Measurements from ENCODE around the gene FRK.
"Not testable (repeated sequence)": the region's sequence is repeated elsewhere in the genome, so short reads cannot be mapped to it uniquely, and the experiment has no call there.

The FRK gene

DNA sequence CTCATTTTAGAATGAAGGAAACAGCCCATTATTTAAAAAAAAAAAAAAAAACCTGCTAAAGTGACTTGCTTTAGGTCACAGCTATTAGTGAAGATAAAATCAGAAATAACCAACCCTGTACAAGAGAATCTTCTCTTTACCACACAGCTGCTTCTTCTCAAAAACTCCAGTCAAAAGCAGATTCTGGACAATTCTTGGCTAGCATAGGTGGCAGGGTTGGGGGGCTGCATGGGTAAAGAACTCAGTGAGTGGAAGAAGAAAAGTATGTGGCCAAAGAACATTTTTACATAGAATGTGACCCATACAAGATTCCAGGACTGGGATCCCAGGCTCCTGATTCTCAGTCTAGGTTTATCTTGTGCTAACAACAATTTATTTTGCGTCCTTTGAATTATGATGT, 9.4 kb upstream of the FRK start:
- no peaks in the 10 kb centered on the region for H3K36me3 Mint-ChIP-seq (ENCODE audit: insufficient read depth)
- H3K4me3 Mint-ChIP-seq = no peak overlapping the region
- DNase-seq = no peak
- no peaks in the 10 kb centered on the region for H3K9me3 Mint-ChIP-seq
- no peak overlapping the region for H3K27ac Mint-ChIP-seq
- no peak for ATAC-seq (replicated peaks)
- no peaks in the 10 kb centered on the region for H3K4me1 Mint-ChIP-seq (ENCODE audit: low read depth in 2 of 2)
- peaks cover 0 to 7% of the 10 kb centered on the region in 2 donors for H3K27me3 Mint-ChIP-seq

GRCh38 chr6:116066789-116067188, 6.1 kb upstream of the FRK start:
- Mint-ChIP-seq H3K27me3 (peaks cover under 1 to 7% of the 10 kb centered on the region in 2 donors), H3K36me3 (ENCODE audit: insufficient read depth) (no peaks in the 10 kb centered on the region), H3K27ac (no peak overlapping the region), H3K4me3 (no peak overlapping the region), H3K4me1 (ENCODE audit: low read depth in 2 of 2) (no peaks in the 10 kb centered on the region), H3K9me3 (no peaks in the 10 kb centered on the region)
- DNase-seq (no peak), ATAC-seq (replicated peaks) (no peak)

- Mint-ChIP-seq H3K27me3 (peaks cover 7 to 14% of the 10 kb centered on the region in 2 donors), H3K9me3 (no peaks in the 10 kb centered on the region), H3K36me3 (ENCODE audit: insufficient read depth) (no peaks in the 10 kb centered on the region), H3K27ac (no peak overlapping the region), H3K4me1 (ENCODE audit: low read depth in 2 of 2) (no peaks in the 10 kb centered on the region), H3K4me3 (no peak overlapping the region)
- ATAC-seq (replicated peaks) (no peak), DNase-seq (no peak)
Measured at GRCh38 chr6:116064666-116065065, 4.0 kb upstream of the FRK start.

- Mint-ChIP-seq H3K4me3 (no peak overlapping the region), H3K9me3 (no peaks in the 10 kb centered on the region), H3K27me3 (peaks cover 7 to 17% of the 10 kb centered on the region in 2 donors), H3K27ac (no peak overlapping the region), H3K36me3 (ENCODE audit: insufficient read depth) (no peaks in the 10 kb centered on the region), H3K4me1 (ENCODE audit: low read depth in 2 of 2) (no peaks in the 10 kb centered on the region)
- DNase-seq (no peak), ATAC-seq (replicated peaks) (no peak)
Measured at GRCh38 chr6:116062496-116062895, 1.8 kb upstream of the FRK start.

- ATAC-seq (replicated peaks) (no peak), DNase-seq (no peak)
- Mint-ChIP-seq H3K27me3 (peaks cover 0 to 20% of the 10 kb centered on the region in 2 donors), H3K9me3 (no peaks in the 10 kb centered on the region), H3K4me1 (ENCODE audit: low read depth in 2 of 2) (no peaks in the 10 kb centered on the region), H3K36me3 (ENCODE audit: insufficient read depth) (no peaks in the 10 kb centered on the region), H3K27ac (no peak overlapping the region), H3K4me3 (no peak overlapping the region)
Measured at GRCh38 chr6:116059713-116060571, 749 bp downstream of the FRK start.

DNA sequence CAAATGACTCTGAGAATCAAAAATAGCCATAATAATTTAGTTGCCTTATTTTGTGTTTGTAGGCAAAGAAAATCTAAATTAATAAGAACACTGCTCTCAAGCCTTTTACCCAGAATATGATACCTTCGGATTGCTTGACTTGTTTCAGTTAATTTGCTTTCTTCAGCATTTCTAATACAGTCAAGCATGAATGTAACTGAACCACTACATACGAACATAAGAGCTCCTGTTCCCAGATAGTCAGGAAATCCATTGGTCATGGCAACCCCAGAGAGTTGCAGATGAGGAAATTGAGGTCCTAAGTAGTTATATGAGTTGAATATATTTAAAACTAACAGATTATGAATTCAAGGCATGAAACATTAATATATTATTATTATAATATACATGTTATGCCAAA, 2.9 kb downstream of the FRK start:
- H3K4me3 Mint-ChIP-seq = no peak overlapping the region
- no peaks in the 10 kb centered on the region for H3K4me1 Mint-ChIP-seq (ENCODE audit: low read depth in 2 of 2)
- H3K36me3 Mint-ChIP-seq (ENCODE audit: insufficient read depth) = no peaks in the 10 kb centered on the region
- no peaks in the 10 kb centered on the region for H3K9me3 Mint-ChIP-seq
- peaks cover 0 to 20% of the 10 kb centered on the region in 2 donors for H3K27me3 Mint-ChIP-seq
- ATAC-seq (replicated peaks) = no peak
- DNase-seq = no peak
- H3K27ac Mint-ChIP-seq = no peak overlapping the region

GRCh38 chr6:116055513-116055912, 5.2 kb downstream of the FRK start:
- Mint-ChIP-seq H3K27ac (no peak overlapping the region), H3K9me3 (no peaks in the 10 kb centered on the region), H3K36me3 (ENCODE audit: insufficient read depth) (no peaks in the 10 kb centered on the region), H3K27me3 (peaks cover 4 to 17% of the 10 kb centered on the region in 2 donors), H3K4me3 (no peak overlapping the region), H3K4me1 (ENCODE audit: low read depth in 2 of 2) (no peaks in the 10 kb centered on the region)
- no peak for DNase-seq
- no peak for ATAC-seq (replicated peaks)

GRCh38 chr6:116051244-116051643, 9.4 kb downstream of the FRK start:
- H3K36me3 Mint-ChIP-seq (ENCODE audit: insufficient read depth) = no peaks in the 10 kb centered on the region
- DNase-seq (no peak), ATAC-seq (replicated peaks) (no peak)
- no peaks in the 10 kb centered on the region for H3K4me1 Mint-ChIP-seq (ENCODE audit: low read depth in 2 of 2)
- peaks cover 19 to 23% of the 10 kb centered on the region in 2 donors for H3K27me3 Mint-ChIP-seq
- H3K9me3 Mint-ChIP-seq = no peaks in the 10 kb centered on the region
- no peak overlapping the region for H3K27ac Mint-ChIP-seq
- no peak overlapping the region for H3K4me3 Mint-ChIP-seq

- DNase-seq = no peak
- Mint-ChIP-seq H3K4me3 (no peak overlapping the region), H3K4me1 (ENCODE audit: low read depth in 2 of 2) (no peaks in the 10 kb centered on the region), H3K27ac (no peak overlapping the region), H3K27me3 (peaks cover 19 to 23% of the 10 kb centered on the region in 2 donors), H3K36me3 (ENCODE audit: insufficient read depth) (no peaks in the 10 kb centered on the region), H3K9me3 (no peaks in the 10 kb centered on the region)
- no peak for ATAC-seq (replicated peaks)
Measured at GRCh38 chr6:116050737-116051136, 10.0 kb downstream of the FRK start.

DNA sequence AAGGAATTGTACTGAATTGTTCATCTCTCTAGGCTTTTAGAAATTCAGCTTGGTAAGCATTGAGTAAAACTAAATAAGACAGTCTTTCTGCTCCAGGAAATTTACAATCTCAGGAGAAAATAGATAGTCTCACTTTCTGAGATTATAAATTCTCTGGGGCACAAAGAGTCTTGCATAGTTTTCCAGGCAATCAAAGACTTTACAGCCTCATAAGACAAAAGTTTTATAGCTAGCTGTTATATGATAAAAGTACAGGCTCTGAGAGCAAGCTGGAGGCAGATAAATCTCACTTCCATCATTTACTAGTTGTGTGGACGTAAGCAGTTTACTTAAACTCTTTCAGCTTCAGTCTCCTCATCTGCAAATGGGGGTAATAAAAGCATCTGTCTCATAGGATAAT, 11.4 kb downstream of the FRK start:
- H3K4me3 Mint-ChIP-seq = no peak overlapping the region
- H3K9me3 Mint-ChIP-seq = no peaks in the 10 kb centered on the region
- H3K36me3 Mint-ChIP-seq (ENCODE audit: insufficient read depth) = no peaks in the 10 kb centered on the region
- no peaks in the 10 kb centered on the region for H3K4me1 Mint-ChIP-seq (ENCODE audit: low read depth in 2 of 2)
- ATAC-seq (replicated peaks) = no peak
- H3K27ac Mint-ChIP-seq = no peak overlapping the region
- H3K27me3 Mint-ChIP-seq = peaks cover 22 to 23% of the 10 kb centered on the region in 2 donors
- no peak for DNase-seq

DNA sequence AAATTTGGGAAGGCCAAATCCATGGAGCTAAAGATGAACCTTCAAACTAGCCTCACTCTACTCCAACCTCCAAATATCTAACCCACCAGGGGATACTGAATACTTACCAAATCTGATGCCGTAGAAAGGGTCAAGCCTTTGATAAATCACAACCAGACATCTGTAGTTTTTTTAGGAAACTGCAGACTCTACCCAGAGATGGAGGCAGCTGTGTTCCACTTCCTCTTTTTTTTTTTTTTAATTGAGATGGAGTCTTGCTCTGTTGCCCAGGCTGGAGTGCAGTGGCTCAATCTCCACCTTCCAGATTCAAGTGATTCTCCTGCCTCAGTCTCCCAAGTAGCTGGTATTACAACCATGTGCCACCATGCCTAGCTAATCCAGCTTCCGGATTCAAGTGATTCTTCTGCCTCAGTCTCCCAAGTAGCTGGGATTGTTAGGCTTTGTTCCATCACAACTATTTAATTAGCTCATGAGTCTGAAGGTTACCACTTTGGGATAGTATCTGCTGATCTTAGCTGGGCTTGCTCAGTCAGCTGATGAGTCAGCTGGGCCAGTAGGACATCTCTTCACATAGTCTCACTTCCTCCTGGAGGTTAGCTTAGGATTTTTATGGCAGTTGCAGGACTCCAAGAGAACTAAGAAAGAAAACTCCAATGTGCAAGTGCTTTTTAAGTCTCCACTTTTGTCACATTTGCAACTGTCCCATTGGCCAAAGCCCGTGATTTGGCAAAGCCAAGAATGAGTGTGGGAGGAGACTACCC, 13.3 kb downstream of the FRK start:
- no peak for ATAC-seq (replicated peaks)
- H3K36me3 Mint-ChIP-seq (ENCODE audit: insufficient read depth) = no peaks in the 10 kb centered on the region
- no peak for DNase-seq
- H3K27me3 Mint-ChIP-seq = peaks cover 37 to 38% of the 10 kb centered on the region in 2 donors
- no peaks in the 10 kb centered on the region for H3K9me3 Mint-ChIP-seq
- no peaks in the 10 kb centered on the region for H3K4me1 Mint-ChIP-seq (ENCODE audit: low read depth in 2 of 2)
- no peak overlapping the region for H3K4me3 Mint-ChIP-seq
- no peak overlapping the region for H3K27ac Mint-ChIP-seq

GRCh38 chr6:116046737-116047136, 14.0 kb downstream of the FRK start:
- no peak for DNase-seq

GRCh38 chr6:116046272-116046671, 14.4 kb downstream of the FRK start:
- H3K36me3 Mint-ChIP-seq (ENCODE audit: insufficient read depth); H3K4me3 Mint-ChIP-seq; ATAC-seq (replicated peaks); H3K27ac Mint-ChIP-seq; H3K4me1 Mint-ChIP-seq (ENCODE audit: low read depth in 2 of 2); H3K9me3 Mint-ChIP-seq; DNase-seq: not testable (repeated sequence)
- peaks cover 37 to 38% of the 10 kb centered on the region in 2 donors for H3K27me3 Mint-ChIP-seq

More at GRCh38 chr6:116046737-116047136, 14.0 kb downstream of the FRK start:
- Mint-ChIP-seq H3K9me3 (no peaks in the 10 kb centered on the region), H3K4me1 (ENCODE audit: low read depth in 2 of 2) (no peaks in the 10 kb centered on the region), H3K36me3 (ENCODE audit: insufficient read depth) (no peaks in the 10 kb centered on the region), H3K27ac (no peak overlapping the region), H3K27me3 (peaks cover 36 to 37% of the 10 kb centered on the region in 2 donors), H3K4me3 (no peak overlapping the region)
- ATAC-seq (replicated peaks) = no peak

GRCh38 chr6:116041934-116042333, 18.8 kb downstream of the FRK start:
- Mint-ChIP-seq H3K36me3 (ENCODE audit: insufficient read depth) (no peaks in the 10 kb centered on the region), H3K4me1 (ENCODE audit: low read depth in 2 of 2) (no peaks in the 10 kb centered on the region), H3K27me3 (peaks cover 27 to 42% of the 10 kb centered on the region in 2 donors), H3K27ac (no peak overlapping the region), H3K4me3 (no peak overlapping the region), H3K9me3 (no peaks in the 10 kb centered on the region)
- DNase-seq (no peak), ATAC-seq (replicated peaks) (no peak)
